Measurements from ENCODE around the gene SYNPO2. TPM values are rescaled to one million over a fixed set of nuclear protein-coding genes. Genes with fewer than 3 reads are reported as not detected.
"Not testable (repeated sequence)": the region's sequence is repeated elsewhere in the genome, so short reads cannot be mapped to it uniquely, and the experiment has no call there.

SYNPO2 gene
- total RNA-seq, 1 experiment from 2014 or later = 0.04 TPM

GRCh38 chr4:118877797-118878196 lies 10.9 kb upstream of the SYNPO2 start:
- no peak overlapping the region for H3K9ac ChIP-seq (ENCODE audit: low read length)
- TF ChIP-seq, protein P1, sequence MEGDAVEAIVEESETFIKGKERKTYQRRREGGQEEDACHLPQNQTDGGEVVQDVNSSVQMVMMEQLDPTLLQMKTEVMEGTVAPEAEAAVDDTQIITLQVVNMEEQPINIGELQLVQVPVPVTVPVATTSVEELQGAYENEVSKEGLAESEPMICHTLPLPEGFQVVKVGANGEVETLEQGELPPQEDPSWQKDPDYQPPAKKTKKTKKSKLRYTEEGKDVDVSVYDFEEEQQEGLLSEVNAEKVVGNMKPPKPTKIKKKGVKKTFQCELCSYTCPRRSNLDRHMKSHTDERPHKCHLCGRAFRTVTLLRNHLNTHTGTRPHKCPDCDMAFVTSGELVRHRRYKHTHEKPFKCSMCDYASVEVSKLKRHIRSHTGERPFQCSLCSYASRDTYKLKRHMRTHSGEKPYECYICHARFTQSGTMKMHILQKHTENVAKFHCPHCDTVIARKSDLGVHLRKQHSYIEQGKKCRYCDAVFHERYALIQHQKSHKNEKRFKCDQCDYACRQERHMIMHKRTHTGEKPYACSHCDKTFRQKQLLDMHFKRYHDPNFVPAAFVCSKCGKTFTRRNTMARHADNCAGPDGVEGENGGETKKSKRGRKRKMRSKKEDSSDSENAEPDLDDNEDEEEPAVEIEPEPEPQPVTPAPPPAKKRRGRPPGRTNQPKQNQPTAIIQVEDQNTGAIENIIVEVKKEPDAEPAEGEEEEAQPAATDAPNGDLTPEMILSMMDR (conservative IDR thresholded peaks at IDR 0.05; ENCODE audit: low read depth, low read length) = no peak
- TF ChIP-seq EZH2phosphoT487 (IDR thresholded peaks at IDR 0.05; ENCODE audit: borderline replicate concordance, low read length) (no peak), EZH2 (IDR thresholded peaks at IDR 0.05; ENCODE audit: low read length, unreplicated experiment) (no peak)
- H3K36me3 ChIP-seq (ENCODE audit: low read depth, low read length) = no peaks in the 10 kb centered on the region
- no peak overlapping the region for H2AFZ ChIP-seq (ENCODE audit: low read length)
- H3K79me2 ChIP-seq (ENCODE audit: low read length) = no peaks in the 10 kb centered on the region
- ATAC-seq = no peak
- H3K27me3 ChIP-seq (ENCODE audit: low read length) = no peaks in the 10 kb centered on the region
- no peaks in the 10 kb centered on the region for H3K9me3 ChIP-seq (ENCODE audit: low read length)
- H3K4me1 ChIP-seq (ENCODE audit: insufficient read depth, low read length) = no peaks in the 10 kb centered on the region
- no peak overlapping the region for H3K4me2 ChIP-seq (ENCODE audit: low read length)
- intact Hi-C loops (cut with micrococcal nuclease) = no loop called here
- H3F3A ChIP-seq (ENCODE audit: low read length, unreplicated experiment) = no peaks in the 10 kb centered on the region
- no peaks in the 10 kb centered on the region for H3K9me2 ChIP-seq (replicated peaks; ENCODE audit: low read length)
- H4K20me1 ChIP-seq (ENCODE audit: low read length) = no peaks in the 10 kb centered on the region
- CTCF ChIA-PET = interaction anchor here (0.6 kb wide), 1 partner anchor 84 kb away, joined by 3 read pairs; no protein-coding TSS in a partner anchor
- no peak overlapping the region for H3K27ac ChIP-seq (ENCODE audit: low read length)
- no TSS peak for BruUV-seq (replicated peaks)
- H3K4me3 ChIP-seq (ENCODE audit: low read length) = no peak overlapping the region
- POLR2A ChIA-PET (ENCODE audit: unreplicated experiment) = no interaction called here
- no peak for DNase-seq

GRCh38 chr4:118878507-118878906 lies 10.1 kb upstream of the SYNPO2 start:
- H4K20me1 ChIP-seq (ENCODE audit: low read length); H3K4me3 ChIP-seq (ENCODE audit: low read length); POLR2A ChIA-PET (ENCODE audit: unreplicated experiment); H3K9ac ChIP-seq (ENCODE audit: low read length); BruUV-seq (replicated peaks); H3K4me2 ChIP-seq (ENCODE audit: low read length); H3K27ac ChIP-seq (ENCODE audit: low read length); H3K4me1 ChIP-seq (ENCODE audit: insufficient read depth, low read length); intact Hi-C loops (cut with micrococcal nuclease); H3K36me3 ChIP-seq (ENCODE audit: low read depth, low read length); ATAC-seq; H3K27me3 ChIP-seq (ENCODE audit: low read length); H3K79me2 ChIP-seq (ENCODE audit: low read length); H2AFZ ChIP-seq (ENCODE audit: low read length); H3F3A ChIP-seq (ENCODE audit: low read length, unreplicated experiment); H3K9me2 ChIP-seq (replicated peaks; ENCODE audit: low read length); H3K9me3 ChIP-seq (ENCODE audit: low read length); DNase-seq: not testable (repeated sequence)
- CTCF ChIA-PET = interaction anchor here (0.6 kb wide), 1 partner anchor 84 kb away, joined by 3 read pairs; no protein-coding TSS in a partner anchor

DNA sequence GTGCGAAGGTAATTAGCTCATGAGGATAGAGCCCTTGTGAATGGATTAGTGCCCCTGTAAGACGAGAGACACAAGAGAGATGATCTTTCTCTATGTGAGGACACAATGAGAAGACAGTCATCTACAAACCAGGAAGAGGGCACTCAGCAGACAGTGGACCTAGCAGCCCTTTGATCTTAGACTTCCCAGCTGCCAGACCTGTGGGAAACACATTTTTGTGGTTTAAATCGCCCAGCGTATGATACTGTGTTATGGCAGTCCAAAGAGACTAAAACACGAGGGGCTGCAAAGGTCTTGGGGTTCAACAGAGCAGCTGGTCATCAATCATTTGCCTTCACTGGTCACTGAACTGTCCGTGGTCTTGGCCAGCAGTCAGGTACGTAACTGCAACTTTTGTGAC lies 9.2 kb upstream of the SYNPO2 start:
- no peaks in the 10 kb centered on the region for H3F3A ChIP-seq (ENCODE audit: low read length, unreplicated experiment)
- no peaks in the 10 kb centered on the region for H3K36me3 ChIP-seq (ENCODE audit: low read depth, low read length)
- H3K27me3 ChIP-seq (ENCODE audit: low read length) = no peaks in the 10 kb centered on the region
- no peaks in the 10 kb centered on the region for H3K9me3 ChIP-seq (ENCODE audit: low read length)
- ATAC-seq = no peak
- no peak for DNase-seq
- POLR2A ChIA-PET (ENCODE audit: unreplicated experiment) = no interaction called here
- intact Hi-C loops (cut with micrococcal nuclease) = no loop called here
- H3K9ac ChIP-seq (ENCODE audit: low read length) = no peak overlapping the region
- no peaks in the 10 kb centered on the region for H4K20me1 ChIP-seq (ENCODE audit: low read length)
- TF ChIP-seq EZH2phosphoT487 (IDR thresholded peaks at IDR 0.05; ENCODE audit: borderline replicate concordance, low read length) (no peak), EZH2 (IDR thresholded peaks at IDR 0.05; ENCODE audit: low read length, unreplicated experiment) (no peak)
- TF ChIP-seq, protein P1 (conservative IDR thresholded peaks at IDR 0.05; ENCODE audit: low read depth, low read length) = no peak
- no peaks in the 10 kb centered on the region for H3K4me1 ChIP-seq (ENCODE audit: insufficient read depth, low read length)
- no peak overlapping the region for H2AFZ ChIP-seq (ENCODE audit: low read length)
- CTCF ChIA-PET = no interaction called here
- H3K4me3 ChIP-seq (ENCODE audit: low read length) = no peak overlapping the region
- H3K27ac ChIP-seq (ENCODE audit: low read length) = no peak overlapping the region
- H3K4me2 ChIP-seq (ENCODE audit: low read length) = no peak overlapping the region
- H3K9me2 ChIP-seq (replicated peaks; ENCODE audit: low read length) = no peaks in the 10 kb centered on the region
- H3K79me2 ChIP-seq (ENCODE audit: low read length) = no peaks in the 10 kb centered on the region
- BruUV-seq (replicated peaks) = no TSS peak
